Measurements from ENCODE around the gene KRT7. TPM values are rescaled to one million over a fixed set of nuclear protein-coding genes. Genes with fewer than 3 reads are reported as not detected.

The KRT7 gene
- total RNA-seq, 2 experiments from 2014 or later: 8.5 to 8.9 TPM

DNA sequence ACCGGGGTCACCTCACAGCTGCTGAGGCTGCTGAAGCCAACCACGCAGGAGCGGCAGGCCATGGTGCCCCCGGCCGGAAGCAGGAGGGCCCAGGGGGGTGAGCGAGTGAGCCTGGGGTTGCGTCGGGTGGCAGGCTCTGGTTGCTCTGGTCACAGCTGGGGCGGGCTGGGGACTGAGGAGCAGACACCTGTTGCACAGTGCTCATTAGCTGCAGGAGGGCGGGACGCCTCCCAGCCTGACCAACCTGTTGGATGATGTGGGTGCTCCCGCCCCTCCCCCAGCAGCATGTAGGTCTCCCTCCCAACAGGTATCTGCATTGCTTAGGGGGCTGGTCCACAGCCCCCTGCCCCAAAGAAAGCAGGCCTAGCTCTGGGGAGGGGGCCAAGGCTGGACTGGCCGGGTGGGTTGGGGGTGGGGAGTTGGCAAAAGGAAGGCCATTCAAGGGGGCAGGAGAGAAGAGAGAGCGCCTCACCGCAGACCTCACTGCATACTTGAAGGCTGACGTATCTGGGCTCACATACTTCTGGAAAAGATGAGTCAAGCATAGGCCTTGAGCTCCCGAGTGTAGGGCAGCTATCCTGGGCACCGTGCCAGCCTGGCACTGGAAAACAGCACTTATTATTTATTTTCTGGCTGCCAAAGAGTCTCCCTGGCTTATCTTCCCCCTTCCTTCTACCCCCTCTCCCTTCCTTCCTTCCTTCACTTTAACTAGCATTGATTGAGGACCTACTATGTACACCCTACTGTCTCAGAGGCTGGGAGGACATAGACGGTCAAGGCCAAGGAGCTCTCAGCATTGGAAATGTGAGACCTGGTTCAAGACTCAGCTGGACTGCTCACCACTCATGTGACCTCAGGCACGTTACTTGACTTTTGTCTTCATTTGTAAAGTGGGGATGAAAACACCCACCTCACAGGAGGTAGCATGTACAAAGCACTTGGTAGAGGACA lies 40.9 kb upstream of the KRT7 start, which contains the start of gene KRT80:
Gene KRT80, minus strand, starts transcription at position 174 of the 951 bp plus-strand sequence. Its CDS starts 112 bp downstream, at position 62.
- Mint-ChIP-seq H3K36me3 (no peaks in the 10 kb centered on the region), H3K9me3 (no peaks in the 10 kb centered on the region), H3K27ac (no peak within 1 kb of the TSS), H3K4me1 (no peaks in the 10 kb centered on the region), H3K4me3 (no peak within 1 kb of the TSS), H3K27me3 (peaks cover 11% of the 10 kb centered on the region)
- DNase-seq (no peak), ATAC-seq (ENCODE audit: low read depth) (peak; percentile 9)
- POLR2A ChIA-PET: interaction anchor here (0.5 to 0.6 kb wide), 2 partner anchors 69 to 160 kb away, joined by 3 to 4 read pairs; no protein-coding TSS in a partner anchor

DNA sequence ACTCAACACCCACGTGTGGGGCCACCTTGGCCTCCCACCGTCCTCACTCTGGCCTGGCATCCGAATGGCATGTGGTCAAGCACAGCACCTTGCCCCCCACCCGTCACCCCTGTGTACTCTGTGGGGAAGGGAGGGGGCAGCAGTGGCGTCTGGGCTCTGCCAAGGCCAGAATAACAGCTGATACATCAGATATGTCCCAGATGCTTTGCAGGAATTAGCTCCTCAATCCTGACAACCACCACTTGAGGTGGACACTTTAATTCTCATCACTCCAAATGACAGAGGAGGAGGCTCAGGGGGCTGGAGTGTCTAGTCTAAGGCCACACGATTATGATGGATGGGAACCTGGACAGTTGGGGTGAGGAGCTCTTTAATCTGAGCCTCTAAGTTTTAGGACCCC lies 39.5 kb upstream of the KRT7 start:
- no peak for ATAC-seq (ENCODE audit: low read depth)
- no peaks in the 10 kb centered on the region for H3K36me3 Mint-ChIP-seq
- H3K4me1 Mint-ChIP-seq: no peaks in the 10 kb centered on the region
- no peak overlapping the region for H3K4me3 Mint-ChIP-seq
- peaks cover 11% of the 10 kb centered on the region for H3K27me3 Mint-ChIP-seq
- POLR2A ChIA-PET: no interaction called here
- no peak for DNase-seq
- H3K27ac Mint-ChIP-seq: no peak overlapping the region
- no peaks in the 10 kb centered on the region for H3K9me3 Mint-ChIP-seq

- no peaks in the 10 kb centered on the region for H3K4me1 Mint-ChIP-seq
- no peak overlapping the region for H3K4me3 Mint-ChIP-seq
- DNase-seq (no peak), ATAC-seq (ENCODE audit: low read depth) (no peak)
- POLR2A ChIA-PET: no interaction called here
- no peaks in the 10 kb centered on the region for H3K36me3 Mint-ChIP-seq
- peaks cover 13% of the 10 kb centered on the region for H3K27me3 Mint-ChIP-seq
- H3K27ac Mint-ChIP-seq: no peak overlapping the region
- H3K9me3 Mint-ChIP-seq: no peaks in the 10 kb centered on the region
Measured at GRCh38 chr12:52193991-52194390, 39.1 kb upstream of the KRT7 start.

DNA sequence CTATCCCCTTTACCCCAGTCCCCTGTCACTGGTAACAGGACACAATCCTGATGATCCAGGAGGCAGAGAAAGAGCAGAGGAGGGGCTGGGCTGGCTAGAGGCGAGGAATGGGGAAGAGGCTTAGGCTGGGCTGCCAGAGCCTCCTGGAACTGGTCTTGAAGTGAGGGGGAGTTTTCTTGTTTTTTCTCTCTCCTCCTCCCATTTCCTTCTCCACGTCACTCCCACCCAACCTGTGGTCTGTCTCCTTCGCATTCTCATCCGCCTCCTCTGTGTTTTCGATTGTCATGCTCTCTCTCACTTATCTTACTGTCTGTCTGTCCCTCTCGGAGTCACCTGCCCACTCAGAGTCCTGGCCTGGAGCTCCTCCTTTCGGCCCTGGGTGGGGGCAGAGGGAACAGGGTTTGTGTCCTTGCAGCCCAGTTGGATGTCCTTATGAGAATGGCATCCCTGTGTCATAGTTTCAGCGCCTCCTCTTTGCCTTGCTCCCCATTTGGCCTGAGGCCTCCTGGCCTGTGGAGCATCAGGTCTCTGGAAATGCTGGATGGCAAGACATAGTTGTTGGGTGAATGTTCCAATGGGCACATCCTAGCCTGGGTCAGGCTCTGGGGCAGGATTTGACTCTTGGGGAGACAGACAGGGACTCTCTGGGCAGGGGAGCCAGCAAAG lies 37.8 kb upstream of the KRT7 start:
- no peak overlapping the region for H3K4me3 Mint-ChIP-seq
- ATAC-seq (ENCODE audit: low read depth) (no peak), DNase-seq (no peak)
- no peaks in the 10 kb centered on the region for H3K9me3 Mint-ChIP-seq
- no peaks in the 10 kb centered on the region for H3K36me3 Mint-ChIP-seq
- POLR2A ChIA-PET: no interaction called here
- no peaks in the 10 kb centered on the region for H3K4me1 Mint-ChIP-seq
- H3K27ac Mint-ChIP-seq: no peak overlapping the region
- peaks cover 13% of the 10 kb centered on the region for H3K27me3 Mint-ChIP-seq

GRCh38 chr12:52197371-52198231 lies 35.4 kb upstream of the KRT7 start:
- Mint-ChIP-seq H3K4me1 (no peaks in the 10 kb centered on the region), H3K4me3 (no peak overlapping the region), H3K9me3 (no peaks in the 10 kb centered on the region), H3K36me3 (no peaks in the 10 kb centered on the region), H3K27me3 (peaks cover 16% of the 10 kb centered on the region), H3K27ac (no peak overlapping the region)
- no peak for ATAC-seq (ENCODE audit: low read depth)
- DNase-seq: no peak
- POLR2A ChIA-PET: no interaction called here

DNA sequence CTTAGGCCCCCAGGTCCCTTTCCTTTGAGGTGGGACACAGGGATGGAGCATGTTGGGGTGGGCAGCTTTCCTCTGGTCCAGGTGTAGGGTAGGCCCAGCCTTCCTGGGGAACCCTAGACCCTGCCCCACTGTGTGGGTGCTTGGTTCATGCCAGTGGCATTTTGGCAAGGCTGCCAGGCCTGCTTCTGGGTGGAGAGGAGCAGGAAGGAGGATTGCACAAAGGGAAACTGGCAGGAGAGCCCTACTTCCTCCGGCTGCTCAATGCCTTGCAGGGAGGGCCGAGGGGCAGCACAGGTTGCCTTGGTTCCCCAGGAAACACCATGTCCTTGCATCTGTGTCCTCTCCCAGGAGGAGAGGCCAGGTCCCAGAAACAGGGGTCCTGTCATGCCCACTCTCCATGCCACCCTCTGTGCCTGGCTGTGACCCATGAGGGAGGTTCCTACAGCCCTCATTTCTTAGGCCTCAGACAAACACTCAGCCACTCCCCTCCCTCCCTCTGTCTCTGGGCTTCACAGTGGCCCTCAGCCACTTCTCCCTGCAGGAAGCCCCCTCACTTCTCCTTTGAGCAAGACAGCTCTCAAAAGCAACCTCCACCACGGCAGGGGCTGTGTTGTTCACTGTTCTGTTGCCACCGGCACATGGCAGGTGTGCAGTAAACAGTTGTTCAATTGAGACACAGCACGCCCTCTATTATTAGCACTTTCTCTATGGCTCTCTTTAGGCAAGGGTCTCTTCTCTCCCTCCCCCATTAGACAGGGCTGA lies 34.4 kb upstream of the KRT7 start:
- DNase-seq (no peak), ATAC-seq (ENCODE audit: low read depth) (no peak)
- POLR2A ChIA-PET: interaction anchor here (1.0 kb wide), 1 partner anchor 12 kb away, joined by 3 read pairs; no protein-coding TSS in a partner anchor
- no peaks in the 10 kb centered on the region for H3K9me3 Mint-ChIP-seq
- H3K4me1 Mint-ChIP-seq: peaks cover 1% of the 10 kb centered on the region
- H3K27ac Mint-ChIP-seq: no peak overlapping the region
- no peak overlapping the region for H3K4me3 Mint-ChIP-seq
- H3K36me3 Mint-ChIP-seq: no peaks in the 10 kb centered on the region
- peaks cover 18% of the 10 kb centered on the region for H3K27me3 Mint-ChIP-seq

DNA sequence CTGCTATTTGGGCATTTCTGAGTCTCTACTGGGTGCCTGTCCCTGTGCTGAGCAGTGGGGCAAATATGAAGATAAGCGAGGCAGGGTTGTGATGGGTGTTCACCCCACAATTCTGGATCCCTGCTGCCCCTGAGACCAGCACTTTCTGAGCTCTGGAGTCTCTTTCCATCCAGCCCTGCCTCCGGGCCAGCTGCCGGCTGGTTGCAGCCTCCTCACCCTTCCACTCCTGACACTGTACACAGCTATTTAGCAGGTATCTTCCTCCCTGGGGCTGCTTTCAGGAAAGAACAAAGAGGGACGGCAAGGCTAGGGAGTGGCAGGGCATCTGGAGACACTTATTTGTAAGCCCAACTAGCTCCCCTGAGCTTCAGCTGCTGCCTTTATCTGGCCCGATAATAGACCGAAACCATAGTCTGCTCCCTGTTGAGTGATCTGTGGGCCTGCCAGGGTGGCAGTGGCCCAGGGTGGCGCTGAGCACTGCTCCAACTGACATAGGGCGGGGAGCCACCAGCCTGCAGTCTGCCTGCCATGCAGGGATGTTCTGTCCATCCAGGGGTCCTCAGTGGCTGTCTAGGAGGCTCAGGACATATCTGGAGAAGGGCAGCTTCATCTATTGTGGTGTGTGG lies 33.6 kb upstream of the KRT7 start:
- Mint-ChIP-seq H3K27ac (no peak overlapping the region), H3K4me1 (peaks cover 1% of the 10 kb centered on the region), H3K27me3 (peaks cover 18% of the 10 kb centered on the region), H3K36me3 (no peaks in the 10 kb centered on the region), H3K9me3 (no peaks in the 10 kb centered on the region), H3K4me3 (no peak overlapping the region)
- DNase-seq: no peak
- POLR2A ChIA-PET: interaction anchor here (1.0 kb wide), 1 partner anchor 13 kb away, joined by 3 read pairs; no protein-coding TSS in a partner anchor
- no peak for ATAC-seq (ENCODE audit: low read depth)

DNA sequence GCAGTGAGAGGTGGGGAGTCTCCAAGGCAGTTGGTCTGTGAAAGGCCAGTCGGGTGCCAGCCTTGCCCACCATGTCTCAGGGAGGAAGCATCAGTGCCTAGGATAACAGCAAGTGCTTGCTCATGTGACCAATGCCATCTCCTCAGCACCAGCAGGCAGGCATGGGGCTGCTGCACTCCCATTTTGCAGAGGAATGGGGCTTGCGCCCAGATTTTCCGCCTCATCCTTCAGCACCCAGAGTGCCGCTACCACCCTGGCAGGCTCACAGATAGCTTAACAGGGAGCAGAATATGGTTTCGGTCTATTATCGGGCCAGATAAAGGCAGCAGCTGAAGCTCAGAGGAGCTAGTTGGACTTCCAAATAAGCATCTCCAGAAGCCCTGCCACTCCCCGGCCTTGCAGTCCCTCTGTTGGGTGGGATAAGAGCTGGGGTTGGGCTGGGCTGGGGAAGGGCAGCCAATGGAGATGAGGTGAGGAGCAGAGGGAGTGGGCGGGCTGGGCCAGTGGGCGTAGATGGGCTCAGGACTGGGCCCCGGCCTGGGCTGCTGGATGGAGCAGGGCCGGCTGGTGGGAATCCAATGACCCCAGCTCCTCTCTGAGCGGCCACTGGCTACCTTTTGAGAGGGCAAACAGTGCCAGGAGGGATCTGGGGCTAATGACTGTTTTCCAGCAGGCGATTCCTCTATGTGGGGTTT lies 32.8 kb upstream of the KRT7 start:
- Mint-ChIP-seq H3K9me3 (no peaks in the 10 kb centered on the region), H3K4me1 (peaks cover 1% of the 10 kb centered on the region), H3K27ac (no peak overlapping the region), H3K27me3 (peaks cover 17% of the 10 kb centered on the region), H3K36me3 (no peaks in the 10 kb centered on the region), H3K4me3 (no peak overlapping the region)
- no peak for DNase-seq
- POLR2A ChIA-PET: no interaction called here
- ATAC-seq (ENCODE audit: low read depth): no peak

DNA sequence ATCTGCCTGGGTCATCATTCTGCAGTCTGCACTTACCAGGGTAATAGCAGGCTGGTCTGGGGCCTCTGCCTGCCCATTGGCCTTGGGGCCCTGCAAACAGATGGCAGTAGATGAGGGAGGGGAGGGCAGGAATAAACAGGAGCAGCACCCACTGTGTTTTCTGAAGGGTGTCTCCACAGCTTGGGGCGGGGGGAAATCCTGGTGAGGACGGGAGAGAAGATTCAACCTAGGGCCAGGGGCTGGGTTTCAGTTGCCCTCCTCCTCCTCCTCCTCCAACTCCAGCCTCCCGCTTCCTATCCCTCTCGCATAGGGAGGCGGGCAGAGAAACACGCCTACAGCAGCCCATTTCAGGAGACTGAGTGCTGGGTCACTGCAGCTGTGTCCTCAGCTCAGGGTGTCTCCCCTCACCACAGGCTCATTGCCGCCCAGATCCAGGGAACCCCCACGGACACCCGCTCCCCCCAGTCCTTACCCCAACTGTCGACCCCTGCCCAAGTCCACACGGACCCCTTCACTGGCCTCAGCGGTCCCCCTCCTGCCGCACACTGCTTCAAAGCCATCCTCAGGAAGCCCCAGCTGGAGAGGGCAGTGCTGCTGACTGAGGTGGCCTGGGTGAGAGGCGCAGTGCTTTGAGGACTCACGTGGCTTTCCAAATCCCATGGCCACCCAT lies 32.1 kb upstream of the KRT7 start:
- peaks cover 12% of the 10 kb centered on the region for H3K27me3 Mint-ChIP-seq
- no peaks in the 10 kb centered on the region for H3K36me3 Mint-ChIP-seq
- peaks cover 1% of the 10 kb centered on the region for H3K4me1 Mint-ChIP-seq
- DNase-seq (no peak), ATAC-seq (ENCODE audit: low read depth) (no peak)
- no peak overlapping the region for H3K4me3 Mint-ChIP-seq
- H3K27ac Mint-ChIP-seq: no peak overlapping the region
- POLR2A ChIA-PET: no interaction called here
- H3K9me3 Mint-ChIP-seq: no peaks in the 10 kb centered on the region

DNA sequence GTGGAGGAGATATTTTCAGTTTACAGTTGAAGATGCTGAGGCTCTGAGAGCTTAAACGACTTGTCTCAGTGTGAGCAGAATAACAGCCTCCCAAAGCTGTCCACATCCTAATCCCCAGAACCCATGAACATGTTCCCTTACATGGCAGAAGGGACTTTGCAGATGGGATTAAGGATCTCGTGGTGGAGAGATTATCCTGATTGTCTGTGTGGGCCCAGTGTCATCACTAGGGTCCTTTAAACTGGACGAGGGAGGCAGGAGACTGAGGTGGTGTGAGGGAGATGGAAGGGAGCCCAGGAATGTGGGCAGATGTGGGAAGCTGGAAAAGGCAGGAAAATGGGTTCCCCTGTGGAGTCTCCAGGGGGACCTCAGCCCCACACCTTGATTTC lies 31.6 kb upstream of the KRT7 start:
- H3K4me1 Mint-ChIP-seq: peaks cover 1% of the 10 kb centered on the region
- no peaks in the 10 kb centered on the region for H3K9me3 Mint-ChIP-seq
- ATAC-seq (ENCODE audit: low read depth) (no peak), DNase-seq (no peak)
- H3K27ac Mint-ChIP-seq: no peak overlapping the region
- no peaks in the 10 kb centered on the region for H3K36me3 Mint-ChIP-seq
- H3K27me3 Mint-ChIP-seq: peaks cover 12% of the 10 kb centered on the region
- POLR2A ChIA-PET: no interaction called here
- H3K4me3 Mint-ChIP-seq: no peak overlapping the region

DNA sequence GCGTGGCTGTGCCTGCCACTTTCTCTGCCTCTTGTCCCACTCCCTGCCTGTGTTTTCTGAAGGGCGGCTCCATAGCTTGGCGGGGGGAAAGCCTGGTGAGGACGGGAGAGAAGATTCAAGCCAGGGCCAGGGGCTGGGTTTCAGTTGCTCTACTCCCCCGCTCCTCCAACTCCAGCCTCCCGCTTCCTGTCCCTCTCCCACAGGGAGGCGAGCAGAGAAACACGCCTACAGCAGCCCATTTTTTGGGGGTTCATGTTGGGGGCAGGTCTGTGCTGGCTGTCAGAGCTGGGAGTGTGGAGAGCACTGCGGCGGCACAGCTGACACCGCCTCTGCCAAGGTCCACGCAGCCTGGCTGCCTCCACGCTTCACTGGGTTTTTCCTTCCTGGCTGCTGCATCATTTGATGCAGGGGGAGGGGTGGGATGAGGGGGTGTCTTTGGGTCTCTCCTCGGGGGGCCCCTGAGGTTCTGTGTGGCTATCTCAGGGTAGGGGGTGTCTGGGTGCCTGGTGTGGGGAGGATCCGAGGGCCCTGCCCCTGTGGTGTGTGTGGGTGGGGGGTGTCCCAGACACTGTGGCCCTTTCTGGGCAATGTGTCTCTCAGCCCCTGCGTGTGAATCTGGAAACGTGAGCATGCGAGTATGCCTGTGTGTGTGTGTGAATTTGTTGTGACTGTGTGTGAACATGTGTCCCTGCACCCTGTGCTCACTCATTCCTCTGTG lies 30.5 kb upstream of the KRT7 start:
- POLR2A ChIA-PET: no interaction called here
- H3K4me1 Mint-ChIP-seq: peaks cover 1% of the 10 kb centered on the region
- no peak overlapping the region for H3K27ac Mint-ChIP-seq
- peaks cover 14% of the 10 kb centered on the region for H3K27me3 Mint-ChIP-seq
- DNase-seq: no peak
- no peaks in the 10 kb centered on the region for H3K9me3 Mint-ChIP-seq
- H3K4me3 Mint-ChIP-seq: no peak overlapping the region
- no peaks in the 10 kb centered on the region for H3K36me3 Mint-ChIP-seq
- no peak for ATAC-seq (ENCODE audit: low read depth)

All from activated naive CD8-positive, alpha-beta T cell treated with anti-CD3 and anti-CD28 coated beads, Interleukin-2, amount 10 ng/mL, durations not matched to agents 7 days and 5 days (primary cell).